ENCODE data around the gene RSAD1.

RSAD1 gene

GRCh38 chr17:50492214-50492613, 13.6 kb downstream of the RSAD1 start:
- no peak overlapping the region for H3K4me3 ChIP-seq (replicated peaks; ENCODE audit: low read depth, low read length)
- no peak for DNase-seq (ENCODE audit: extremely low read depth, low read depth)
- no peak for TF ChIP-seq CTCF (IDR thresholded peaks at IDR 0.05; ENCODE audit: low read depth, low read length, missing control alignments)

GRCh38 chr17:50493744-50494143, 15.1 kb downstream of the RSAD1 start:
- no peak for DNase-seq (ENCODE audit: extremely low read depth, low read depth)
- no peak overlapping the region for H3K4me3 ChIP-seq (replicated peaks; ENCODE audit: low read depth, low read length)
- no peak for TF ChIP-seq CTCF (IDR thresholded peaks at IDR 0.05; ENCODE audit: low read depth, low read length, missing control alignments)

- no peak for TF ChIP-seq CTCF (IDR thresholded peaks at IDR 0.05; ENCODE audit: low read depth, low read length, missing control alignments)
- H3K4me3 ChIP-seq (replicated peaks; ENCODE audit: low read depth, low read length), result no peak overlapping the region
- no peak for DNase-seq (ENCODE audit: extremely low read depth, low read depth)
Measured at GRCh38 chr17:50495217-50495823, 16.7 kb downstream of the RSAD1 start.

GRCh38 chr17:50495918-50496317, 17.3 kb downstream of the RSAD1 start:
- DNase-seq (ENCODE audit: extremely low read depth, low read depth), result no peak
- H3K4me3 ChIP-seq (replicated peaks; ENCODE audit: low read depth, low read length), result no peak overlapping the region
- no peak for TF ChIP-seq CTCF (IDR thresholded peaks at IDR 0.05; ENCODE audit: low read depth, low read length, missing control alignments)

- no peak for DNase-seq (ENCODE audit: extremely low read depth, low read depth)
- TF ChIP-seq CTCF (IDR thresholded peaks at IDR 0.05; ENCODE audit: low read depth, low read length, missing control alignments), result no peak
Measured at GRCh38 chr17:50498021-50498874, 19.6 kb downstream of the RSAD1 start.

GRCh38 chr17:50499270-50499669, 20.6 kb downstream of the RSAD1 start:
- no peak for TF ChIP-seq CTCF (IDR thresholded peaks at IDR 0.05; ENCODE audit: low read depth, low read length, missing control alignments)
- H3K4me3 ChIP-seq (replicated peaks; ENCODE audit: low read depth, low read length), result no peak overlapping the region
- no peak for DNase-seq (ENCODE audit: extremely low read depth, low read depth)

More at GRCh38 chr17:50498021-50498874, 19.6 kb downstream of the RSAD1 start:
- no peak overlapping the region for H3K4me3 ChIP-seq (replicated peaks; ENCODE audit: low read depth, low read length)

All from HFF-Myc (cell line).